HG03457 (cell line): ENCODE measurements around the gene ABHD10.
"Not testable (repeated sequence)": the region's sequence is repeated elsewhere in the genome, so short reads cannot be mapped to it uniquely, and the experiment has no call there.

Experiments used
- ATAC-seq: cut with Tn5 transposase; IDR thresholded peaks from one replicate; pipeline ENCODE4 v1.9.1; 2021; ENCODE audit warnings: moderate number of reproducible peaks; ENCODE audit not compliant: unreplicated experiment

The ABHD10 gene

DNA sequence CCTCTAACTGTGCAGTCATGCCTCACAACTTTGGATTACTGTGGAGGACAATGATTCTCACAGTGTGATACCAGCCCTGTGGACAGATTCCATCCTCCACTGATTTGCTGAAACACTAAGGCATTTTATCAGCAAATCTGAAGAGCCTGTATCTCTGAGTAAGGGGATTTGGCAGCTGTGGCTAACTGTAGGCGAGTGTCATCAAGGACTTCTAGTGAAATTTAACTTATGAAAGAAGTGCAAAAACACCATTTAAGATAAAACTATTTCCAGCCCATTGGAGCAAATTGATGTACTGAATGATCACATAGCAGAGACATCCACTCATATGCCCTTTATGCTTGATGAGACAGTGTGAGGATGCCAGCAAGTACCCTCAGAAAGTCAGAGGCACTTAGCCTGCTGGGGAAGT lies 41.9 kb downstream of the ABHD10 start:
- no peak for ATAC-seq

DNA sequence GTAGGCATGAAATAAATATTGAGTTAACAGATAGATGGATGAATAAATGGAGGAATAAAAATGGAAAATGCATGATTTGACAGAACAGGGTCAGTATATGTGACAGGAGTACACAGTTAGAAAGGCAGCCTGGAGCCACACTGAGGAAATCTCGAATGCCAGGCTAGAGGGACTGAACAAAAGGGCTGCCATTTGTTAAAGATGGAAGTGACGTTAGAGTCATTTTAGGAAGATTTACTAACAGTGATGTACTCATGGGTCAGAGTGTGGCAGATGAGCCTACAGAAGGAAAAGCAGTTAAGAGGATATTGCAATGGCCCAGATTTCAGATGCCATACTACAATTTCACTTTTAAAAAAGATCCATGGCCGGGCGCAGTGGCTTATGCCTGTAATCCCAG lies 48.3 kb downstream of the ABHD10 start:
- no peak for ATAC-seq

DNA sequence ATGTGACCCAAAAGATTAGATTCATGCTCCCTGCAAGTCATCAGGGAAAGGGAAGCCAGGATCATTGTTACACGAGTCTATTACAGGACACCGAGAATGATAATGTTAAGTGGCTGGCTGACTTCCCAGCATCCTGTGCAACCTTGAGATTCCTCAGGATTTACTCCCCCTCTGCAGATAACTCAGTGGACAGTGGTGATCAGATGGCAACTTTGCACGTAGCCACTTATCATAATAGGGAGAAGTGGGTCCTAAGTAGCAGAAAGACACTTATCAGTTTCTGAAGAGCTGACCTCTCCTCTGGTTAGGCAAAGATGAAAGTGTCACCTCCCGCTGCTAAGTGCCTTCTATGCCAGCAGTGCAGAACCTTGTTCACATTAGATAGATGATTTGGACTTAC lies 49.0 kb downstream of the ABHD10 start:
- ATAC-seq, result no peak

DNA sequence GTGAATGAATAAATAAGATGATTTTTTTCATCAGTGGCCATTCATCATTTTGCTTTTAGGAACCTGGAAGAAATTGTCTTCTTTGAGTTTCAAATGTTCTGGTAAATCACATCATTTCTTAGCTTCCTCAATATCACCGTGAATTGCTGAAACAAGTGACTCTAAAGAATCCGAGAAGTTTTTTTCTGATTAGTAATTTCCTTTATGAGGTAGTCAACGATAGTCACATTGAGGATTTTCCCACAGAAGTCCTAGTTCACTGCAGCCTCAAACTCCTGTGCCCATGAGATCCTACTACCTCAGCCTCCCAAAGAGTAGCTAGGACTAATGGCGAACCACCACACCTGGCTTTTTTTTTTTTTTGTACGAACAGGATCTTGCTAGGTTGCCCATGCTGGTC lies 52.1 kb downstream of the ABHD10 start:
- no peak for ATAC-seq

DNA sequence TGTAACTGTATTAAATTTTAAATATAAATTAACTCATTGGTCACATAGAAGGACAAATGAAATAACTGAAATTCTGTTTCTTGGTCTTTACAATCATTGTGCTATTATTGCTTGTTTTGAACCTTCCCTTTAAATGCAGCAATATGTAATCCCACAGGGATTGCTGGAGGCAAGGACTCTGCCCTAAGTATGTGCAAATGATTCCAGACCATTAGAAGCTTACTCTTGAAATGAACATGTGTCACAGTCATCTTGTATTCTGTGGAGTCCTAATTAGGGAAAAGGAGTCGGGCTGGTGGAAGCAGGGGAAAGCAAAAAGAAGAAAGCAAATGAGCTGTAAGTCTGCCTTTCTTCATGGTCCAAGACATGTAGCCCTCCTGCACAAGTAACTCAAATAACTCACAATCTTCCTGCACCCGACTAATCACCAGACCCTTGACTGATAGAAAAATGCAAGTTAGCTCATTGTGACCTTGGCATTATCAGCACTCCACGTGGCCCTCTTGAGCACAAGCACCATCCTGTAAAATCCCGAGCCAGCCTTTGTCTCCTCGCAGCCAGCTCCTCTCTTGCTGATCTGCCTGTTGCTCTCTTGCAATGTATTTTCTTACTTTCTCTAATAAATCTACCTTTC lies 53.4 kb downstream of the ABHD10 start:
- ATAC-seq, result no peak

DNA sequence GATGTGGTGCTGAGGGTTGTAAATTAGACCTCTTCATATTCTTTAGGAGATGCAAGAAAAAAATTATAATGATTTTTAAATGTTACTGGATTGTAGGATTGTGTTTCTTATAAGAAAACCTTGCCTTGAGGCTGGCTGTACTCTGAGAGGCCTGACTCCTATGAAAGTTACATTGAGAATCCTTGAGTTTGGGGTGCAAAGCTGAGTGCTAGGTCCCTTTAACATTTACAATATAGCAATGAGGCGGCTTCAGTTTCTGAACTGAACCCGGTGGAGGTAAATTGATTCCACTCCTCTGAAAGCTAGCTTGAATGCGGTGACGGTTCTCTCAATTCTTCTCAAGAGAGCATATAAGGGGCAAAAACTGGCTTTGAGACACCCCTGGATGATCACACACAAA lies 55.6 kb downstream of the ABHD10 start, which contains the start of gene TMPRSS7:
TSS of gene TMPRSS7 (plus strand) at position 301 of the 400 bp plus-strand sequence. CDS start 110 bp downstream, outside the sequence.
- no peak for ATAC-seq

DNA sequence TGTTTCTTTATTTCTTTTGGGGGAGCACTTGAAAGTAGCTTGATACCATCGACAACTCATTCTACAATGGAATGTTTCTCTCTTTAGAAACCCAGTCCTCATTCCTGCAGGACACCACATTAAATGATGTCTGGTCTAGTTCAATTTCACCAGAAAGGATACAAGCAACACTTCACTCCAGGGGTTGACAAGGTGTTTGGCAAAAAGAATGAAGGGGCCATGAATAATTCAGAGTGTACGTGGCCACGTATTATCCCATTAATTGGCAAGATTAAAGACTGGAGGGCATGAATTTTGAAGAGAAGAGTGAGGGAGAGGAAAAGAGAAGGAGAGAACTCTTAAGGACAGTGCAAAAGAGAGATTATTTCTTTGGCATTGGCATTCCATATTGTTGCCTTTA lies 56.4 kb downstream of the ABHD10 start:
- no peak for ATAC-seq

DNA sequence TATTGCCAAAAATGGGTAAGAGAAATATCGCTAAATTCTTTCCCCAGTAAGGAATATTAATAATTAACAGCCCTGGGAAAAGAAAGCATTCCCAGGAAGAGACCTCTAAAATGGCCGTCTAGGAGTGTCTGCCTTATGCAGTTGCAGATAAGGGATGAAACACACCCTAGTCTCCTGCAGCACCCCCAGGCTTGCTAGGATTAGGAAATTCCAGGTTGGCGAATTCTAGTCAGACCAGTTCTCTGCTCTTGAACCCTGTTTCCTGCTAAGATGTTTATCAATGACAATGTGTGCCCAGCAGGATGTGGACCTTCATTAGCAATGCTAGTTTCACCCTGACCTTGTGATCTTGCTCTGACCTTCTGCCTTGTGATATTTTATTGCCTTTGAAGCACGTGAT lies 58.4 kb downstream of the ABHD10 start:
- not testable (repeated sequence) for ATAC-seq

DNA sequence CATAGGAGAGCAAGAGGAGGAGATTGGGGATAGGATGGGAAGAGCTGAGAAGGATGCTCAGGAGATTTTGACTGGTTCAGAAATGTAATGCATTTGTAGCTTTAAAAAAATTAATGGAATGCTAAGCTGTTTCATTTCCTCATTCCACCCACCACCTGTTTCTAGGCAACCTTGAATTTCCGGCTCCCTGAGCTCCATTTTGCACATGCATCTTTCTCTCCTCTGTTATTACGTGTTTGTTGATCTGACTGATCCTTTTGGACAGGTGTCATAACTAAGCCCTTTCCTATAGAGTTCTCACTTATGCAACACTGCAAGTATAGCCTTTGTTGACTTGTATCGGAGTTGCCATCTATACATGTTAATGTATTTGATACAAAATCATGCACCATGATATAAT lies 60.0 kb downstream of the ABHD10 start:
- ATAC-seq, result no peak

DNA sequence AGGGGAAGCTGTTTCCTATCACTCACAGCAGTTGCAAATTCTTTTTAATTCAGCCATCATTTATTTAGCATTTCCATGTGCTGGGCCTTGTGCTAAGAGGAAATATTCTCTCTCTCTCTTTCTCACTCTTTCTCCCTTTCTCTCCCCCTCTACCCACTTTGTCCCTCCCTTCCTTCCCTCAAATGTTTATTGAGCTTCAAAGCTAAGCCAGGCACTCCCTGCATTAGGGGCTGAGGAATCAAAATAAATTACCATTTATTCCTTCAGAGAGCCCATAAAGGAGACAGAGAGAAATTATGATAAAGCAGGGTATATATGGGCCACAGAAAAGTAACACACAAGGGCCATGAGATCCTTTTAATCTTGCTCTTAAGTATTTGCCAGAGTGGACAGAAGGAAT lies 62.5 kb downstream of the ABHD10 start:
- no peak for ATAC-seq

DNA sequence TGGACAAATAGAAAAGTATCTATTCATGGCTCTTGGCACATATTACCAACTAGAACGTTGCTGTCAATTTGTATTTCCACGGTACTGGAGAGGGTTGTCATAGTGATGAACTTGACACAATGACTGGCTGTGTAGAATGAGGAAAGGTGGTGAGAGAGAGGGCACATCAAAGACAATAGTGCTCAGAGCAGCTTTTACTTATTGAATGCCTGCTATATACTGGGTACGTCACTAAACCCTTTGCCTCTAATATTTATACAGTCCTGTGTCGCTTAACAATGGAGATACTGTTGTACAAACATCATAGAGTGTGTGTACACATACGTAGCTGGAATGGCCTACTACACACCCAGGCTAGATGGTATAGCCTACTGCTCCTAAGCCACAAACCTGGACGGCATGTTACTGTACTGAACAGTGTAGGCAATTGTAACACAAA lies 64.0 kb downstream of the ABHD10 start:
- ATAC-seq, result no peak
